H1 (cell line): ENCODE data around the gene CNTN5. TPM values are rescaled to one million over a fixed set of nuclear protein-coding genes. Genes with fewer than 3 reads are reported as not detected.

ENCODE experiments used
- CTCF ChIA-PET: fragments of 300-600 bp; sonication (Branson Sonifier 250); formaldehyde crosslinking; loops from one replicate; lab custom pipeline; 2021; ENCODE audit not compliant: partially characterized antibody; lab: Charles Lee
- POLR2A ChIA-PET: fragments of 300-600 bp; sonication (Branson Sonifier 250); formaldehyde crosslinking; loops from one replicate; lab custom pipeline; 2021; ENCODE audit warnings: inconsistent platforms; ENCODE audit not compliant: partially characterized antibody; lab: Charles Lee
- DNase-seq, 2 experiments: peaks; one replicate each; pipeline versions ENCODE4 v3.0.0 to v3.0.0-alpha.2; 2010 to 2022; ENCODE audit warnings: low spot score in 2 of 2, low read depth in 1 of 2, mixed read lengths in 1 of 2
- FAIRE-seq: peaks from 2 replicates; lab custom pipeline; 2011; peaks lifted over from hg19 to GRCh38; lab: Jason Lieb, UNC
- H2AFZ ChIP-seq: 2 replicates; pipeline ENCODE4 v1.8.1; 2012; ENCODE audit warnings: low read length, inconsistent platforms
- H2AK5ac ChIP-seq: 2 replicates; pipeline ENCODE4 v1.6.1; 2013; ENCODE audit warnings: low read depth, low read length
- H2BK120ac ChIP-seq: replicated peaks from 2 replicates; pipeline ENCODE3; 2013; ENCODE audit warnings: low read depth, low read length, inconsistent platforms
- H2BK12ac ChIP-seq: 2 replicates; pipeline ENCODE4 v1.6.1; 2013; ENCODE audit warnings: low read depth, low read length
- H2BK15ac ChIP-seq: 2 replicates; pipeline ENCODE4 v1.6.1; 2013; ENCODE audit warnings: low read length
- H2BK20ac ChIP-seq: 2 replicates; pipeline ENCODE4 v1.6.1; 2013; ENCODE audit warnings: low read length
- H2BK5ac ChIP-seq: 2 replicates; pipeline ENCODE4 v1.6.1; 2013; ENCODE audit warnings: low read depth, low read length
- H3K14ac ChIP-seq: 2 replicates; pipeline ENCODE4 v1.6.1; 2013; ENCODE audit warnings: inconsistent platforms; ENCODE audit not compliant: insufficient read length
- H3K18ac ChIP-seq: 2 replicates; pipeline ENCODE4 v1.6.1; 2013; ENCODE audit warnings: low read length; ENCODE audit errors: extremely low read depth
- H3K23ac ChIP-seq: 2 replicates; pipeline ENCODE4 v1.6.1; 2013; ENCODE audit warnings: inconsistent platforms; ENCODE audit not compliant: insufficient read length
- H3K23me2 ChIP-seq: 2 replicates; pipeline ENCODE4 v1.6.1; 2013; ENCODE audit warnings: low read depth, low read length
- H3K27ac ChIP-seq: 2 replicates; pipeline ENCODE4 v1.6.1; 2011; ENCODE audit warnings: low read depth, low read length, inconsistent platforms
- H3K27me3 ChIP-seq, 4 experiments: replicated peaks in 1 of 4; 1 replicate in 1 of 4; 2 replicates in 3 of 4; pipeline versions ENCODE4 v1.6.1 to v1.8.1; 2011 to 2013; ENCODE audit warnings: low read length in 3 of 4, mild to moderate bottlenecking in 3 of 4, inconsistent platforms in 2 of 4, mixed read lengths in 2 of 4, moderate library complexity in 1 of 4; ENCODE audit not compliant: control insufficient read depth in 3 of 4, insufficient read depth in 3 of 4; ENCODE audit errors: extremely low read depth in 1 of 4
- H3K36me3 ChIP-seq, 4 experiments: 2 replicates each; pipeline versions ENCODE4 v1.6.1 to v1.8.1; 2011 to 2013; ENCODE audit warnings: mild to moderate bottlenecking in 4 of 4, low read length in 3 of 4, moderate library complexity in 2 of 4, control low read depth in 1 of 4, inconsistent platforms in 1 of 4; ENCODE audit not compliant: insufficient read depth in 4 of 4, control insufficient read depth in 2 of 4
- H3K4ac ChIP-seq: replicated peaks from 2 replicates; pipeline ENCODE3; 2013; ENCODE audit warnings: low read length, low read depth, mixed read lengths, inconsistent platforms; ENCODE audit not compliant: insufficient read length
- H3K4me1 ChIP-seq, 4 experiments: replicated peaks in 1 of 4; 1 replicate in 1 of 4; 2 replicates in 3 of 4; pipeline versions ENCODE4 v1.6.1 to v1.8.1; 2011 to 2013; ENCODE audit warnings: low read length in 3 of 4, inconsistent platforms in 2 of 4, mixed read lengths in 1 of 4; ENCODE audit not compliant: insufficient read depth in 4 of 4, control insufficient read depth in 3 of 4
- H3K4me2 ChIP-seq, 2 experiments: 2 replicates each; pipeline versions ENCODE4 v1.6.1 to v1.8.1; 2011 to 2013; ENCODE audit warnings: low read depth in 2 of 2, low read length in 2 of 2, control low read depth in 1 of 2, inconsistent platforms in 1 of 2, mild to moderate bottlenecking in 1 of 2; ENCODE audit not compliant: insufficient read depth in 1 of 2
- H3K4me3 ChIP-seq, 4 experiments: fragments of 200-600, 300-600 bp in 1 of 4; sonication (generic), shearing (Covaris generic), sonication (Bioruptor Twin) in 1 of 4; 2 replicates each; pipeline versions ENCODE4 v1.5.1 to v1.8.1; 2011 to 2016; ENCODE audit warnings: low read length in 4 of 4, low read depth in 3 of 4, control low read depth in 2 of 4, inconsistent platforms in 2 of 4, mild to moderate bottlenecking in 2 of 4, mixed read lengths in 1 of 4, moderate library complexity in 1 of 4; ENCODE audit not compliant: insufficient read depth in 2 of 4; ENCODE audit errors: extremely low read depth in 1 of 4
- H3K56ac ChIP-seq: replicated peaks from 2 replicates; pipeline ENCODE3; 2013; ENCODE audit warnings: low read depth, mild to moderate bottlenecking, mixed read lengths, low read length, inconsistent platforms; ENCODE audit not compliant: insufficient read length
- H3K79me1 ChIP-seq: 2 replicates; pipeline ENCODE4 v1.6.1; 2013; ENCODE audit warnings: low read depth, low read length, control low read depth
- H3K79me2 ChIP-seq, 2 experiments: 2 replicates each; pipeline versions ENCODE4 v1.6.1 to v1.8.1; 2012 to 2013; ENCODE audit warnings: low read length in 2 of 2, mild to moderate bottlenecking in 2 of 2, inconsistent platforms in 1 of 2; ENCODE audit not compliant: insufficient read depth in 2 of 2, control insufficient read depth in 1 of 2
- H3K9ac ChIP-seq, 4 experiments: replicated peaks in 1 of 4; 1 replicate in 1 of 4; 2 replicates in 3 of 4; pipeline versions ENCODE4 v1.6.1 to v1.8.1; 2011 to 2013; ENCODE audit warnings: low read depth in 3 of 4, low read length in 3 of 4, control low read depth in 2 of 4, mild to moderate bottlenecking in 2 of 4, moderate library complexity in 2 of 4, inconsistent platforms in 1 of 4; ENCODE audit errors: extremely low read depth in 1 of 4
- H3K9me3 ChIP-seq, 2 experiments: 2 replicates each; pipeline versions ENCODE4 v1.6.1 to v1.8.1; 2012 to 2013; ENCODE audit warnings: mild to moderate bottlenecking in 2 of 2, moderate library complexity in 2 of 2, control low read depth in 1 of 2, inconsistent platforms in 1 of 2, low read depth in 1 of 2, low read length in 1 of 2, mixed read lengths in 1 of 2; ENCODE audit not compliant: insufficient read depth in 2 of 2
- H4K20me1 ChIP-seq, 2 experiments: replicated peaks in 1 of 2; 2 replicates each; pipeline versions ENCODE3 to v1.8.1; 2011 to 2013; ENCODE audit warnings: inconsistent platforms in 2 of 2, low read length in 2 of 2, mild to moderate bottlenecking in 1 of 2; ENCODE audit not compliant: insufficient read depth in 2 of 2, control insufficient read depth in 1 of 2
- H4K5ac ChIP-seq: 2 replicates; pipeline ENCODE4 v1.6.1; 2013; ENCODE audit warnings: low read length, low read depth, mixed read lengths, inconsistent platforms; ENCODE audit not compliant: insufficient read length
- H4K8ac ChIP-seq: 2 replicates; pipeline ENCODE4 v1.8.0; 2013; ENCODE audit warnings: mild to moderate bottlenecking, moderate library complexity, low read length, inconsistent platforms; ENCODE audit not compliant: insufficient read depth; ENCODE audit errors: extremely low read depth
- H4K91ac ChIP-seq: replicated peaks from 2 replicates; pipeline ENCODE3; 2013; ENCODE audit warnings: low read length, mixed read lengths, inconsistent platforms; ENCODE audit not compliant: insufficient read length
- ASH2L ChIP-seq: fragments of 200-600, 300-600 bp; sonication (generic); IDR thresholded peaks from one replicate; pipeline ENCODE4 v1.7.1; 2017; ENCODE audit warnings: low read length
- BCL11A ChIP-seq, 2 experiments: IDR thresholded peaks; one replicate each; pipeline ENCODE4 v1.6.1; 2011; ENCODE audit warnings: low read depth in 2 of 2, low read length in 2 of 2, mild to moderate bottlenecking in 2 of 2
- BRCA1 ChIP-seq: IDR thresholded peaks from 2 replicates; pipeline ENCODE4 v1.6.1; 2012; ENCODE audit warnings: low read depth, low read length, improper control_type of control experiment
- CBX8 ChIP-seq: fragments of 300-800, 300-1000 bp; sonication (generic); IDR thresholded peaks from 2 replicates; pipeline ENCODE4 v1.7.1; 2016; ENCODE audit warnings: low read depth, low read length, borderline replicate concordance
- HDAC2 ChIP-seq, 2 experiments: fragments of 300-600 bp in 1 of 2; sonication (generic) in 1 of 2; IDR thresholded peaks; 2 replicates each; pipeline ENCODE4 v1.6.1; 2011 to 2012; ENCODE audit warnings: low read depth in 2 of 2, low read length in 2 of 2, mild to moderate bottlenecking in 2 of 2, moderate library complexity in 2 of 2, borderline replicate concordance in 1 of 2, inconsistent platforms in 1 of 2
- HDAC6 ChIP-seq: IDR thresholded peaks from one replicate; pipeline ENCODE4 v1.7.1; 2012; ENCODE audit warnings: low read depth, mild to moderate bottlenecking, inconsistent platforms, low read length, moderate library complexity
- KDM5A ChIP-seq: fragments of 200-600 bp; IDR thresholded peaks from 2 replicates; pipeline ENCODE4 v1.7.1; 2012; ENCODE audit warnings: mild to moderate bottlenecking, low read length, inconsistent platforms, mixed read lengths
- MAFK ChIP-seq: IDR thresholded peaks from 2 replicates; pipeline ENCODE4 v1.6.1; 2012; ENCODE audit warnings: low read depth, mild to moderate bottlenecking, improper control_type of control experiment, low read length
- NRF1 ChIP-seq: IDR thresholded peaks from 2 replicates; pipeline ENCODE4 v1.6.1; 2011; ENCODE audit warnings: mild to moderate bottlenecking, low read depth, low read length, improper control_type of control experiment
- RBBP5 ChIP-seq: IDR thresholded peaks from 2 replicates; pipeline ENCODE4 v1.7.1; 2012; ENCODE audit warnings: low read depth, mild to moderate bottlenecking, inconsistent platforms, low read length, moderate library complexity, borderline replicate concordance
- SP1 ChIP-seq: IDR thresholded peaks from 2 replicates; pipeline ENCODE4 v1.6.1; 2011; ENCODE audit warnings: low read depth, low read length
- ZNF274 ChIP-seq: IDR thresholded peaks from 2 replicates; pipeline ENCODE4 v1.7.0; 2012; ENCODE audit warnings: low read length, borderline replicate concordance; ENCODE audit errors: extremely low read depth
- WGBS, 2 experiments: shearing (Covaris generic) in 1 of 2; methylation state at CpG; one replicate each; pipeline versions ENCODE4 v1.1.6 to v1.1.7; 2013 to 2015; ENCODE audit warnings: low lambda C conversion rate in 2 of 2, mixed read lengths in 2 of 2, inconsistent platforms in 1 of 2, low coverage in 1 of 2, missing lambda C conversion rate in 1 of 2; ENCODE audit not compliant: insufficient replicate concordance in 2 of 2, insufficient coverage in 1 of 2, insufficient read length in 1 of 2; ENCODE audit errors: extremely low coverage in 1 of 2, missing lambda C conversion rate in 1 of 2; 5-methylcytosine and 5-hydroxymethylcytosine counted together
- polyA plus RNA-seq, 7 experiments: library from polyadenylated mRNA; depleted of rRNA in 3 of 7; stranded (reverse) in 5 of 7; unstranded in 2 of 7; fragments of >200 nt in 5 of 7; fragments of 200-250 nt in 2 of 7; gene quantifications; 1 replicate in 5 of 7; 2 replicates in 1 of 7; 4 replicates in 1 of 7; pipeline versions ENCODE4 v1.2.1 to v1.2.3, GENCODE V29; 2011 to 2013; ENCODE audit warnings: missing spikeins in 2 of 7, mixed read lengths in 2 of 7
- total RNA-seq: library from RNA; stranded (reverse); fragmentation: NEBNext Ultra II Directional; extraction: Animal tissue kit (Norgen Biotek cat#: 25700); gene quantifications from 2 replicates; pipeline ENCODE4 v1.2.1, GENCODE V29; 2021

Gene CNTN5
- total and polyA plus RNA-seq, 2 of the 8 experiments (the other 6 are each of a cell fraction or from before 2014, with no cell fraction given): not detected

DNA sequence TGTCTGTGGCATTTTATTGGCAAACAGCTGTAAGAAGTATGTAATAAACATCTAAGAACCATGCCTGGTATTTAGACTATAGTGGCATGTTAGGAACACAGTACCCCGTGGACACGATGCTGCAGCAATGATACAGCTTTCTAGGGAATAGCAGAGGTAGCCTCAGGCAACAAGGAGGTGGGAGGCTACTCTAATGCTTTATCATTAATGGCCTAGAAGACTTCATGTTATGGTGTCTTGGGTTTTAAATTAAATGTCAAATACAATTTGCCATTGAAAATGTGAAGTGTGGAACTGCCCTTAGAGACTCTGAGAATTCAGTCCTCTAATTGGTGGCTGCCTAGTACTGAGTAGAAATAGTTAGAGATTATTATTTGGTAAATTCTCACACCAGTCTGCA is 516.9 kb downstream of the CNTN5 start:
- Histone ChIP-seq H3K4me3 (no peak overlapping the region), H3K18ac (no peak overlapping the region), H3K4ac (no peak overlapping the region), H3K23ac (no peak overlapping the region), H3K79me1 (no peaks in the 10 kb centered on the region), H3K27me3 (no peaks in the 10 kb centered on the region), H3K27ac (no peak overlapping the region), H2BK15ac (no peak overlapping the region), H4K8ac (no peak overlapping the region), H3K9ac (no peak overlapping the region), H4K20me1 (no peaks in the 10 kb centered on the region), H3K23me2 (no peaks in the 10 kb centered on the region; the same call in 1 of the 2 replicates), H2BK12ac (no peak overlapping the region)
- DNase-seq: no peak
- TF ChIP-seq MAFK (no peak), HDAC6 (no peak), BRCA1 (no peak), ZNF274 (no peak), NRF1 (no peak), ASH2L (no peak), BCL11A (IDR thresholded peaks at IDR 0.05; ENCODE audit: low read depth in 2 of 2, low read length in 2 of 2) (no peak), RBBP5 (no peak), CBX8 (no peak), KDM5A (no peak), HDAC2 (IDR thresholded peaks at IDR 0.05; ENCODE audit: borderline replicate concordance in 1 of 2, low read depth in 2 of 2, low read length in 2 of 2) (no peak), SP1 (no peak)
- TF ChIP-seq, all 59 proteins: peak for 0
- H2BK120ac ChIP-seq: no peak overlapping the region
- no peak overlapping the region for H3K56ac ChIP-seq
- H4K5ac ChIP-seq: no peak overlapping the region
- no peaks in the 10 kb centered on the region for H3K4me1 ChIP-seq
- H3K4me2 ChIP-seq: no peak overlapping the region
- H4K91ac ChIP-seq: no peak overlapping the region
- no peaks in the 10 kb centered on the region for H3K9me3 ChIP-seq
- WGBS, 2 experiments: 97% methylated on average over 2 of the region's 2 CpGs; no CpG with 5 or more reads in 1 of the 2 experiments
- CTCF ChIA-PET: no interaction called here
- no peak overlapping the region for H2BK5ac ChIP-seq
- H3K79me2 ChIP-seq: no peaks in the 10 kb centered on the region
- H2AK5ac ChIP-seq: no peak overlapping the region
- no peaks in the 10 kb centered on the region for H3K36me3 ChIP-seq
- H3K14ac ChIP-seq: no peak overlapping the region
- H2AFZ ChIP-seq: no peak overlapping the region
- FAIRE-seq: no peak
- POLR2A ChIA-PET: no interaction called here
- no peak overlapping the region for H2BK20ac ChIP-seq
